CD4-positive, alpha-beta T cell treated with Interleukin-21 for 1 hour (primary cell): ENCODE measurements around the gene GOLGA2.

Experiments used
- DNase-seq: peaks from one replicate; pipeline ENCODE4 v3.0.0-alpha.2; 2020

The GOLGA2 gene

GRCh38 chr9:128254855-128255759, 20.7 kb downstream of the GOLGA2 start:
- DNase-seq: peak; percentile 57

GRCh38 chr9:128254362-128254761, 21.4 kb downstream of the GOLGA2 start:
- DNase-seq: no peak

GRCh38 chr9:128253991-128254346, 21.8 kb downstream of the GOLGA2 start:
- DNase-seq: no peak

GRCh38 chr9:128253140-128253990, 22.4 kb downstream of the GOLGA2 start:
- no peak for DNase-seq

- no peak for DNase-seq
Measured at GRCh38 chr9:128252317-128253139, 23.3 kb downstream of the GOLGA2 start.

- DNase-seq: no peak
Measured at GRCh38 chr9:128251732-128252100, 24.1 kb downstream of the GOLGA2 start.

GRCh38 chr9:128250839-128251731, 24.7 kb downstream of the GOLGA2 start:
- no peak for DNase-seq

- DNase-seq: peak; percentile 97
Measured at GRCh38 chr9:128249908-128250838, 25.6 kb downstream of the GOLGA2 start.

- no peak for DNase-seq
Measured at GRCh38 chr9:128249558-128249907, 26.3 kb downstream of the GOLGA2 start.

- no peak for DNase-seq
Measured at GRCh38 chr9:128247226-128247803, 28.5 kb downstream of the GOLGA2 start.

GRCh38 chr9:128246471-128246870, 29.3 kb downstream of the GOLGA2 start:
- DNase-seq: no peak

GRCh38 chr9:128245421-128246151, 30.2 kb downstream of the GOLGA2 start:
- no peak for DNase-seq

- DNase-seq: no peak
Measured at GRCh38 chr9:128244837-128245231, 31.0 kb downstream of the GOLGA2 start.

- DNase-seq: no peak
Measured at GRCh38 chr9:128244091-128244836, 31.5 kb downstream of the GOLGA2 start.

- DNase-seq: no peak
Measured at GRCh38 chr9:128243215-128244018, 32.4 kb downstream of the GOLGA2 start.

- no peak for DNase-seq
Measured at GRCh38 chr9:128242828-128243214, 33.0 kb downstream of the GOLGA2 start.

- no peak for DNase-seq
Measured at GRCh38 chr9:128242124-128242523, 33.7 kb downstream of the GOLGA2 start.

GRCh38 chr9:128233817-128234406, 41.9 kb downstream of the GOLGA2 start:
- DNase-seq: no peak
